Skin of body (tissue), 2 donors: Measurements from ENCODE around the gene TRANK1. TPM values are rescaled to one million over a fixed set of nuclear protein-coding genes. Genes with fewer than 3 reads are reported as not detected.
A peak's percentile ranks its signal among the peaks of the same experiment; 100 is the strongest.
"Not testable (repeated sequence)": the region's sequence is repeated elsewhere in the genome, so short reads cannot be mapped to it uniquely, and the experiment has no call there.

ENCODE experiments used
- DNase-seq: peaks from one replicate; lab custom pipeline; 2025; lab: John Stamatoyannopoulos, UW
- total RNA-seq: library from RNA; depleted of rRNA; stranded (reverse); fragments of >200 nt; gene quantifications from one replicate; pipeline ENCODE4 v1.2.3, GENCODE V29; 2014

Gene TRANK1
- total RNA-seq, 1 donor from 2014 or later: 7.9 TPM

GRCh38 chr3:36893137-36893557, 51.7 kb downstream of the TRANK1 start:
- DNase-seq: peak; percentile 55

GRCh38 chr3:36892457-36893136, 52.3 kb downstream of the TRANK1 start:
- no peak for DNase-seq

GRCh38 chr3:36891701-36892160, 53.1 kb downstream of the TRANK1 start:
- peak; percentile 26 for DNase-seq

- DNase-seq: not testable (repeated sequence)
These were observed 53.8 kb downstream of the TRANK1 start for GRCh38 chr3:36891097-36891496.

- no peak for DNase-seq
These were observed 54.6 kb downstream of the TRANK1 start for GRCh38 chr3:36890261-36890660.

- no peak for DNase-seq
These were observed 63.1 kb downstream of the TRANK1 start for GRCh38 chr3:36881735-36882134.

- not testable (repeated sequence) for DNase-seq
These were observed 65.0 kb downstream of the TRANK1 start for GRCh38 chr3:36879842-36880241.

GRCh38 chr3:36877930-36878685, 66.7 kb downstream of the TRANK1 start:
- DNase-seq: no peak

- DNase-seq: no peak
These were observed 68.5 kb downstream of the TRANK1 start for GRCh38 chr3:36876181-36876936.

GRCh38 chr3:36875397-36875796, 69.5 kb downstream of the TRANK1 start:
- no peak for DNase-seq

- no peak for DNase-seq
These were observed 70.4 kb downstream of the TRANK1 start for GRCh38 chr3:36874424-36874823.

- DNase-seq: no peak
These were observed 73.3 kb downstream of the TRANK1 start for GRCh38 chr3:36871379-36872126.

GRCh38 chr3:36868614-36869436, 76.0 kb downstream of the TRANK1 start:
- peak; percentile 53 for DNase-seq

- no peak for DNase-seq
These were observed 77.0 kb downstream of the TRANK1 start for GRCh38 chr3:36867810-36868209.

GRCh38 chr3:36866368-36866767, 78.5 kb downstream of the TRANK1 start:
- no peak for DNase-seq

GRCh38 chr3:36864180-36865053, 80.4 kb downstream of the TRANK1 start:
- no peak for DNase-seq

- no peak for DNase-seq
These were observed 82.6 kb downstream of the TRANK1 start for GRCh38 chr3:36862076-36862755.

GRCh38 chr3:36859494-36859893, 85.4 kb downstream of the TRANK1 start:
- DNase-seq: no peak

GRCh38 chr3:36852071-36852470, 92.8 kb downstream of the TRANK1 start:
- no peak for DNase-seq
